RPMI8226 (cell line): ENCODE data around the gene CYRIA.

Experiments
- DNase-seq: peaks from one replicate; pipeline ENCODE4 v3.0.0-alpha.2; 2015

The CYRIA gene

GRCh38 chr2:16665748-16666448 is at the start of gene CYRIA:
Gene CYRIA, minus strand, starts transcription at chr2:16665834. Its CDS starts 77,715 bp downstream, at chr2:16588119.
- peak; percentile 61 for DNase-seq

GRCh38 chr2:16713011-16713423 is 47.4 kb upstream of the CYRIA start:
- no peak for DNase-seq

GRCh38 chr2:16709769-16710168 is 44.1 kb upstream of the CYRIA start:
- DNase-seq: no peak

DNA sequence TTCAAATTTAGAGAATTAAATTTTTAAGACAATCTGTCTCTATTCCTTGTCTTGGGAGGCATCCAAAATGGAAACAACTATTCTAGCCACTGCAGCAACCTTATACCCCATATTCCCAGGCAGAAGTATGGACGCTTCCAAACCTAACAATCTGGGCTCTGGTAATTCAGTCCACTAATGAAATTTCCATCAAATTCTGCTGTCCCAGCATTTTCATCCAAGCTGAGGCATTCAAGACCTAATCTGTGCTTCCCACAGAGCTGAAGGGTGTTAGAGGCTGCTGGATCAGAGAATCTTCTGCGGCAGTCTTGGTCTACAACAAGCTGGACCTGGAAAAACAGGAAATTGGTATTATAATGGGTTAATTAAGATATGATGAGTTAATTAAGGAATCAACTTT is 42.5 kb upstream of the CYRIA start:
- no peak for DNase-seq

DNA sequence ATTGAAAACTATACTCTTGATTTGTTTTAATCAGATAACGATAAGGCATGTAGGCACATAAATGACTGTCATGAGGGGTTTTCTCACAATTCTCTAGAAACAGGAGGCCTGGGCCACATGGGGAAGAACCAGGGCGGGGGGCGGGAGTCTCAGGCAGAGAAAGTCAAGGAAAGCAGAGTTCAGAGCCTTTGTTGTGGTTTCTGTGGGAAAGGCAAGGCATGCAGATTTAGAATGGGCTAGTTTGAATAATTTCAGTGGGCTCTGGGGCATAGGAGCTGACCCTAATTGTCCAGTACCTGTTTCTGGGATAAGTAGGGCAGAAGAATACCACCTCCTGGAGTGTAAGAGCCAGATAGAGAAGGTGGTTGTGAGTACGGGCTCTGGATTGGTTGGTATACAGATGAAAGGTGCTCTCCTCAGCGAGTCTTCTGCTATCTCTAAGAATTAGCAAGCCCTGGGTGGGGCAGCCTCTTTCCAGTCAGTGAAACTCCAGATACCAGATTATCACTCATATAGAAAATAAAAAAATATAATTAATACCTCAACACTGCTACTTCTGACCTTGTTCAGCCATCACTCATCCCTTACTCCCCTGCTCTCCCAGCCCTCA is 41.5 kb upstream of the CYRIA start:
- no peak for DNase-seq

GRCh38 chr2:16700551-16701259 is 35.1 kb upstream of the CYRIA start:
- DNase-seq: no peak

- no peak for DNase-seq
Observed at GRCh38 chr2:16693854-16694253, 28.2 kb upstream of the CYRIA start.

DNA sequence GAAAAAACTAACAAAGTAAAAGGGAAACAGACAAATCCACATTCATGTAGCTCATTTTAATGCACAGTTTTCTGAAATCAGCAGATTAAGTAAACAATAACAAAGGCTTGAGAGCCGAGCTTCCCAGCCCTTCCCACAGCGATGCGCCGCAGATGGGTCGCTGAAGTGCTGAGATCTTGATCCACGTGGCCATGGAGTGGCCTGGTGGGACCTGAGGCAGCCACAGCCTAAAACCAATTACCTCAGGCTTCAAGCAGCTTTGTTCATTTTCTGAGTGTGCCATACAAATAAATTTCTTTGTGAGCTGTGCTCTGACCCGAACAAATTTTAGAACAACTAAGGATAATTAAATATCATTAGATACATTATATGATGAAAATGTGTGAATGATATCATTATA is 25.6 kb upstream of the CYRIA start:
- no peak for DNase-seq

DNA sequence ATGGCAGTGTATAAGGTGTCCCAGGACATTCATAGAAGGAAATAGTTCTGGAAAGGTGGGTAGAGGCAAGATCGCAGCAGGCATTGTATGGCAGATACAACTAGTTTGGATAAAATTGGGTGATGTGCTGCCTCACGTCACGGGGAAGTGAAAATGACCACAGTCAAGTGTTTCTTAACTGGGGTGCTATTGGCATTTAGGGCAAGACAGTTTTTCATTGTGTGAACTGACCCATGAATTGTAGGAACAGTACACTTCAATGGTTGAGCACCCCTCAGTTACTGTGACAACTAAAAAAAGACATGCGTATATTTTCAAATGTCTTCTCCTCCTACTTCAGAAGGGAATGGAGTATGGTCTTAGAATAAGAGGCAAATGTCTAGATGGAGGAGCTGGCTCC is 22.3 kb upstream of the CYRIA start:
- no peak for DNase-seq

DNA sequence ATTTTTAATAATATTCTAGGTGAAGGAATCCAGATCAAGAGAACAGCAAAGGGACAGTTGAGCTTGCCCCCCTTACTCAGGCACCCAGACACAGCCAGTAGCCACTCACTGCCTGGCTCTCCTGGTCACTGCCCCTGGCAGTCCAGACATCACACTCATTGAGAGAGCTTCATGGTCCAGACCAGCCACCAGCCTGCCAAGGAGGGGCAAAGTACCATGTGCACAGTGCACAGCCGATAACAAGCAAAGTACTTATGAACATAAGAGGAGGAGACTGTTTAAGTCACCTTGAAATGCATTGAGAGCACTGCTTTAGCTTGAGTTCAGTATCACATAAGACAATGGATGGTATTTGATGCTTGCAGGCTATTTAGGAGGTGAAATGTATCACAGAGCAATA is 21.6 kb upstream of the CYRIA start:
- no peak for DNase-seq

- no peak for DNase-seq
Observed at GRCh38 chr2:16686641-16687040, 21.0 kb upstream of the CYRIA start.

GRCh38 chr2:16685340-16685715 is 19.7 kb upstream of the CYRIA start:
- no peak for DNase-seq

DNA sequence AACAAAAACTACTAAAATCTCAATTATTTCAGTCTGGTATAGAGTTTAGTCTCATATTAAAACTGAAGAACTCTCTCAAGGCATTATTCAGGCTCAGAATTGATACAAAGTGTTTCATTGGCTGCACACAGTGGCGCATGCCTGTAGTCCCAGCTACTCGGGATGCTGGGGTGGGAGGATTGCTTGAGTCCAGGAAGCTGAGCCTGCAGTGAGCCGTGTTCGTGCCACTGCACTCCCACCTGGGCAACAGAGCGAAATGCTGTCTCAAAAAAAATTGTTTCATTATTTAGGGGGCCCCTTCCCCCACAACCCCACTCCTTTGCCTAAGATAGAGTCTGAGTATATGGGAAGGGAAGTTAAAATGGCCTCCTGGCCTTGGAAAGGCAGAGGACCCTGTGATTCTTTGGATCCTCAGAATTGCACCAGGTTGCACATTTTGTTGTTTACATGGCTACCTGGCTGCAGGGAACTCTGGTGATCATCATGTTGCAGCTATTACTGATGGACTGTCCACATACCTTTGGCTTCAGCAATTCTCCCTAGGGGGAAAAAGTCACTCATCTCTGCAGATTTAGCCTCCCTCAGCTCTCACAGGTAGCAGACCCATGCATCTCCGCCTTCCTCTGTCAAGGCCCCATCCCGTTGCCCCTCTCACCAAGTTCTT is 19.2 kb upstream of the CYRIA start:
- no peak for DNase-seq

GRCh38 chr2:16683576-16683975 is 17.9 kb upstream of the CYRIA start:
- DNase-seq: no peak

DNA sequence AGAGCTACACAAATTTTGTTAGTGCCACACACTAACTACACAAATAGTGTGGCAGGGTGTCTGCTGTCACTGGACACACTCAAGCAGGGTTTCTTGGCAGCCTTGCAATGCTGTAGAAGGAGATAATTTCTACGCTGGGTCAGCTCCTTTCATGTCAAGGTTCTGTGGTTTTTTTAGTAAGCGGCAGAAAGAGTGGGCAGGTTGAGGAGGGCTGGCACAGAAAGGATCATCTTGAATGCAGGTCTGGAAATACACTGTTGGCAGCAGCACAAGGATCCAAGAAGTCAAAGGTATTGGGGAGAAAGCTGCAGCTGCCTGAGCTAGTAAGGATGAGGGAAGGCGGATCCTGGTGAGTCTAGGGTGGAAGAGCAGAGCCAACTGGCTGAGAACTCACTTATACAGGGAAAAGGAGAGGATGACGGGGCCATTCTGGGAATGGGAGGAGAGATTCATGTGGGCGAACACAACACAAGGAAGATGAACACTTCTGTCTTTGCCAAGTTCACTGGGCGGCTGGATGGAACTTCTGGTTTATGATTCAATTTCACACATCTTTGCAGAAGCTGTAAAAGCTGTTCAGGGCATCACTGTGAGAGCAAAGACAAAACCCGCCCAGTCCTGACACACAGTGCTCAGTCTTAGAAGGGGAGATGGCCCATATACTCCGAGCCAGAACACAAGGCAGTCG is 16.9 kb upstream of the CYRIA start:
- DNase-seq: no peak

DNA sequence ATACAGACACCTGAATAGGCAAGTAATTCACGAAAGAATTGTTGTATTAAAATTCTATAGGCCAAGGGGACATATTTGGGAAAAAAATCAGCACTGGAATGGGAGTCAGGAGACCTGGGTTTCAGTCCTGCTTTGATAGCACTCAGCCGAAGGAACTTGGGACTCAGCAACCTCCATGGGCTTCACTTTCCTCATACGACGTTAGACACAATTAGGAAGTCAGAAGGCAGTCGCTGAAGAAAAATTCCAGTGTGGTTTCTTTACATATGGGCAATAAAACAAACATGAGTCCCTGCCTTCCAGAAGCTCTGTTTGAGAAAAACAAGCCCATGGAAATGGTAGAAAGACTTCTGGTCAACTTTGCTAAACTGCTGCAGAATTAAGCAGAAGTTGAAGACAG is 15.1 kb upstream of the CYRIA start:
- DNase-seq: no peak

DNA sequence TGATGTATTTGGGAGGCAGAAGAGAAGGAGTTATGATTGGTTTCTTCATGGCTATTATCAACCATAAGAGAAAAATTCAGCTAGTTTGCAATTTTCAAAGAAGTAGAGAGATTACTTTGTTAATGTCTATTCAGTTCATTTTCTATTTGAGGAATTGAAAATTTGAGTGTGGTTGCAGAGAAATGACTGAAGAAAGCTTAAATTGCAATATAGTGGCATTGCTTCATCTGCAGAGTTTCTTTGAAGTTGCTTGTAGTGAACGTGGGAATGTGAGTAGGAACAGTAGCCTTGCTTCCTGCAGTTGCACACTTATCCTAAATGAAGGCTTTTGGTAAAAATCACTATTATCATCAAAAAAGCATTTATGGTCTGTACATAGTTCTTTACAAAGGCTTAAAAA is 14.7 kb upstream of the CYRIA start:
- DNase-seq: no peak

- no peak for DNase-seq
Observed at GRCh38 chr2:16678964-16679363, 13.3 kb upstream of the CYRIA start.

DNA sequence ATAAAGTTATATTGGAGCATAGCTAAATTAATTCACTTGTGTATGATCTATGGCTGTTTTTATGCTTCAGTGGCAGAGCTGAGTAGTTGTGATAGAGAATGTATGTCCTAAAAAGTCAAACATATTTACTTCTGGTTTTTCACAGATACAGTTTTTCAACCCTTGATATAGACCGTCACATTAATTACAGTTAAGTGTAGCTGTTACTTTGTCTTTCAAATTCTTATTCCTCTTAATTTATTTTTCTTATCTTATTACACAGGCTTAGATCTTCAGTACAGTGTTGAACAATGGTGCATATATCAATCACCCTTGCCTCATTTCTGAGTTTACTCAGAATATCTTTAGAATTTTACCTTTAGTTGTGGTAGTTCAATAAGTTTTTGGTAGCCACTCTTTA is 12.2 kb upstream of the CYRIA start:
- no peak for DNase-seq

DNA sequence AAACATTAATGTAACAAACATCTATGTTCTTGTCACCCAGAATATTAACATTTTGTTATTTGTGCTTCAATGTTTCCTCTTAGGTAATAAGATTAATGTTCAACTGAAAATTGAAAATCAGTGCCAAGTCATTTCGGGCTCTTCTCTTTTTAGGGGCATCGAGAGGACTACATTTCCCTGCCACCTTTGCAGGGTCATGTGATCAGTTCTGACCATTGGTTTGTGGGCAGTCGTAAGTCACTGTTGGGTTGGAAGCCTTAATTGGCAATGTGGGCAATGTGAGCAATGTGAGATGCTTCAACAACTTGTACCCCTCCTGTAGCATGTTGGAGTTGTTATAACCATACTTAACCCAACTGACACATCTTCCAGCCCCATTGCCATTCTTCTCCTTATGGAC is 10.1 kb upstream of the CYRIA start:
- DNase-seq: no peak

DNA sequence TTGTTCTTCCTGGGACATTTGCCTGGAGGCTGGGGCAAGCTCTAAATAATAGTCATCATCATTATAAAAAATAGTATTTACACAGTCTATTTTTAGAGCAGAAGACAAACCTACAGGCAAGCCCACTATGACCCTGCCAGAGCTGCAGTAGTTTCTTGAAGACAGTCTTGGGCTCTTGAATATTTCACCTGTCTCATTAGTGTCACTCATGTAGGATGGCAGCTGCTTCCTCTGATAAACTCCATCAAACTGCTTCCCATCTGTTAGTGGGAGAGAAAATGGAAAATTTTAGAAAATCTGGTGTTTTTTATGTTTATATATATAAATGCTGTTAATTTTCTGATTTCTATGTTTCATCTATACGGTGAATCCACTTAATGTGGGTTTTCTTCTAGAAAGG is 8.5 kb upstream of the CYRIA start:
- DNase-seq: no peak

DNA sequence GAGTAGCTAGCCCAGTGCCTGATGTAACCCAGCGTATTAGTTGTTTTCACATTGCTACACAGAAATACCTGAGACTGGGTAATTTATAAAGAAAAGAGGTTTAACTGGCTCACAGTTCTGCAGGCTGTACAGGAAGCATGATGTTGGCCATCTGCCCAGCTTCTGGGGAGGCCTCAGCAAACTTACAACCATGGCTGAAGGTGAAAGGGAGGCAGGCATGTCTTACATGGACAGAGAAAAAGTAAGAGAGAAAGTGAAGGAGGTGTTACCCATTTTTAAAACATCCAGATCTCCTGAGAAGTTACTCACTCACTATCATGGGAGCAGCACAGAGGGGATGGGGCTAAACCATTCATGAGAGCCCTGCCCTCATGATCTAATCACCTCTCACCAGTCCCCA is 6.1 kb upstream of the CYRIA start:
- peak; percentile 34 for DNase-seq

DNA sequence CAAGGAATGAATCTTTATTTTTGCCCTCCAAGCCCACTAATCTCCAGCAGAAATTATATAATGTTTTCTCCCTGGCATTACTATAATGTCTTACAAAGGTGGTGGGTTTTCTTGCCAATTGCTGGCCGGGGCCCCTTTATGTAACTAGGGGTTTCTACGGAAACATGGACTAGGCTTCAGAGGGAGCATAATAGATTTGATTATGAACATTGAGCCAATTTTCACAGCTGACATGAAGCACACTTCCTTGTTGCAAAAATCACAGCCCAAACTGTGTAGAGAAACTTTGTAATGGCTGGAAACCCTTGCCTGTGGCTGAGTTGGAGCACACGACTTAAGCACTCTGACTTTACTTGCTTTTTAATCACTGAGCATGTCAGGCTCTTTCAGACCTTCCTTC is 3.8 kb upstream of the CYRIA start:
- DNase-seq: no peak
